ENCODE data around the gene CLMN. TPM values are rescaled to one million over a fixed set of nuclear protein-coding genes. Genes with fewer than 3 reads are reported as not detected.
"Not testable (repeated sequence)": the region's sequence is repeated elsewhere in the genome, so short reads cannot be mapped to it uniquely, and the experiment has no call there.

The CLMN gene
- total RNA-seq, 6 experiments from 2014 or later: 0.02 TPM; not detected in 5

GRCh38 chr14:95289323-95290010, 30.2 kb downstream of the CLMN start:
- H3K27me3 Mint-ChIP-seq (ENCODE audit: insufficient read depth): peaks cover 1% of the 10 kb centered on the region
- DNase-seq: no peak
- no peak overlapping the region for H3K27ac Mint-ChIP-seq
- TF ChIP-seq CTCF (IDR thresholded peaks at IDR 0.05): no peak
- H3K4me3 Mint-ChIP-seq: no peak overlapping the region
- peaks cover 20% of the 10 kb centered on the region; the same call in 1 of the 2 replicates for H3K9me3 Mint-ChIP-seq
- no peaks in the 10 kb centered on the region for H3K4me1 Mint-ChIP-seq (ENCODE audit: low read depth)
- H3K36me3 Mint-ChIP-seq (ENCODE audit: low read depth): no peaks in the 10 kb centered on the region

DNA sequence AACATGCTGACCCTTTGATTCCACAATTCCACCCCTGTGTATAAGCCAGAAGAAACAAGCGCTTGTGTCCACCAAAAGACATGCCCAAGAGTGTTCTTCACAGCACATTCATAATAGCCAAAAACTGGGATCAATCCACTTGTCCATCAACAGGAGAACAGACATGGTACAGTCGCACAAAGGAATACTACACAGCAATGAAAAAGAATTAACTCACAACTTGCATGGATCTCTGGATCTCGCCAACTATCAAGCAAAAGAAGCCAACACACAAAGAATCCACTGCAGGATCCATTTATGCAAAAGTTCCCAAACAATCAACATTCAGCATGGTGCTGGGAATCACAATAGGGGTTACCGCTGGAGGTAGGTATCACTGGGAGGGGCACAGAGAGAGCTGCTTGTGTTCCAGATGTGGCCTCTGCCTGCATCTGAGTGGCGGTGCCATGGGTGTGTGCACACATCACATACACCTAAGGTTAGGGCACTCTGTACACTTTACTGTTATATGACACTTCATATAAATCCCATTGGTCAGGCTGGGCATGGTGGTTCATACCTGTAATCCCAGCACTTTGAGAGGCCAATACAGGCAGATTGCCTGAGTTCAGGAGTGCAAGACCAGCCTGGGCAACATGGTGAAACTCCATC, 30.9 kb downstream of the CLMN start:
- Mint-ChIP-seq H3K27me3 (ENCODE audit: insufficient read depth) (no peaks in the 10 kb centered on the region; the same call in 1 of the 2 replicates), H3K36me3 (ENCODE audit: low read depth) (no peaks in the 10 kb centered on the region), H3K9me3 (peaks cover 20% of the 10 kb centered on the region; the same call in 1 of the 2 replicates), H3K4me3 (no peak overlapping the region), H3K27ac (no peak overlapping the region), H3K4me1 (ENCODE audit: low read depth) (no peaks in the 10 kb centered on the region)
- no peak for DNase-seq
- no peak for TF ChIP-seq CTCF (IDR thresholded peaks at IDR 0.05)

- peaks cover 4% of the 10 kb centered on the region; the same call in 1 of the 2 replicates for H3K36me3 Mint-ChIP-seq (ENCODE audit: low read depth)
- no peak overlapping the region for H3K27ac Mint-ChIP-seq
- no peaks in the 10 kb centered on the region; the same call in 1 of the 2 replicates for H3K27me3 Mint-ChIP-seq (ENCODE audit: insufficient read depth)
- no peak for TF ChIP-seq CTCF (IDR thresholded peaks at IDR 0.05)
- H3K4me1 Mint-ChIP-seq (ENCODE audit: low read depth): no peaks in the 10 kb centered on the region
- peaks cover 17% of the 10 kb centered on the region for H3K9me3 Mint-ChIP-seq
- no peak overlapping the region for H3K4me3 Mint-ChIP-seq
- DNase-seq: no peak
Observed at GRCh38 chr14:95287176-95287754, 32.4 kb downstream of the CLMN start.

- Mint-ChIP-seq H3K4me3 (no peak overlapping the region), H3K36me3 (ENCODE audit: low read depth) (peaks cover 4% of the 10 kb centered on the region; the same call in 1 of the 2 replicates), H3K9me3 (peaks cover 21% of the 10 kb centered on the region), H3K27ac (no peak overlapping the region), H3K27me3 (ENCODE audit: insufficient read depth) (no peaks in the 10 kb centered on the region; the same call in 1 of the 2 replicates), H3K4me1 (ENCODE audit: low read depth) (no peaks in the 10 kb centered on the region)
- no peak for DNase-seq
- no peak for TF ChIP-seq CTCF (IDR thresholded peaks at IDR 0.05)
Observed at GRCh38 chr14:95286645-95287044, 33.1 kb downstream of the CLMN start.

DNA sequence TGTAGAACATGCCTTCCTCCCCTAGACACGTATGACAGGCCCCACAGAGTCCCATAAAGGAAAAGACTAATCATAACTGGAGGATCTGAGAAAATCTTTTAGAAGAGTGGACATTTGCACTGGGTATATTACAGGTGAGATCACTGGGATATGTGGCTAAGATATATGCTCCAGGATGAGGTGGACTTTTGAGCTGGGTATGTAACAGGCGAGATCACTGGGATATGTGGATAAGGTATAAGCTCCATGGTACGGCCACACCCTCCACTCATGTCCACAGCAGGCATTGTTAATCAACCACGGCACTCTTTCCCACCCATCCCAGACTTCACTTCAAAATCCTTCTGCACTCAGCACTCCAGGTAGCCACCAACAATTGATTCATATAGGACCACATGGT, 34.1 kb downstream of the CLMN start:
- no peak for DNase-seq
- H3K36me3 Mint-ChIP-seq (ENCODE audit: low read depth): peaks cover 4% of the 10 kb centered on the region; the same call in 1 of the 2 replicates
- no peak overlapping the region for H3K27ac Mint-ChIP-seq
- TF ChIP-seq CTCF (IDR thresholded peaks at IDR 0.05): no peak
- no peak overlapping the region for H3K4me3 Mint-ChIP-seq
- H3K9me3 Mint-ChIP-seq: peaks cover 21% of the 10 kb centered on the region
- H3K4me1 Mint-ChIP-seq (ENCODE audit: low read depth): no peaks in the 10 kb centered on the region
- no peaks in the 10 kb centered on the region; the same call in 1 of the 2 replicates for H3K27me3 Mint-ChIP-seq (ENCODE audit: insufficient read depth)

DNA sequence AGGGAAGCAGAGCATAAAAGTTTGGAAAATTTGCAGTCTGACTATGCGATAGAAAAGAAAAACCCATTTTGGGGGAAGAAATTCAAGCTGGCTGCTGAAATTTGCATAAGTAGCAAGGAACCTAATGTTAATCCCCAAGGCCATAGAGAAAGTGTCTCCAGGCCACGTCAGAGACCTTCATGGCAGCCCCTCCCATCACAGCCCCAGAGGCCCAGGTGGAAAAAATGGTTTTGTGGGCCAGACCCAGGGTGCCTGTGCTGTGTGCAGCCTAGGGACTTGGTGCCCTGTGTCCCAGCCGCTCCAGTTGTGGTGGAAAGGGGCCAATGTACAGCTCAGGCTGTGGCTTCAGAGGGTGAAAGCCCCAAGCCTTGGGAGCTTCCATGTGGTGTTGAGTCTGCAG, 35.9 kb downstream of the CLMN start:
- not testable (repeated sequence) for H3K4me3 Mint-ChIP-seq; H3K27me3 Mint-ChIP-seq (ENCODE audit: insufficient read depth); H3K36me3 Mint-ChIP-seq (ENCODE audit: low read depth); DNase-seq; H3K4me1 Mint-ChIP-seq (ENCODE audit: low read depth); H3K27ac Mint-ChIP-seq
- H3K9me3 Mint-ChIP-seq: peaks cover 19% of the 10 kb centered on the region

DNA sequence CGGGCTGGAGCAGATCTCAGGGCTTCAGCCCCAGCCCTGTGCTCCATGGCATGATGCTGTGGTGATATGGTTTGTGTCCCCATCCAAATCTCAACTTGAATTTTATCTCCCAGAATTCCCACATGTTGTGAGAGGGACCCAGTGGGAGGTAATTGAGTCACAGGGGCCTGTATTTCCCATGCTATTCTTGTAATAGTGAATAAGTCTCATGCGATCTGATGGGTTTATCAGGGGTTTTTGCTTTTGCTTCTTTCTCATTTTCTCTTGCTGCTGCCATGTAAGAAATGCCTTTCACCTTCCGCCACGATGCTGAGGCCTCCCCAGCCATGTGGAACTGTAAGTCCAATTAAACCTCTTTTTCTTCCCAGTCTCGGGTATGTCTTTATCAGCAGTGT, 36.7 kb downstream of the CLMN start:
- H3K36me3 Mint-ChIP-seq (ENCODE audit: low read depth); H3K27ac Mint-ChIP-seq; H3K4me3 Mint-ChIP-seq; H3K27me3 Mint-ChIP-seq (ENCODE audit: insufficient read depth); DNase-seq; H3K4me1 Mint-ChIP-seq (ENCODE audit: low read depth): not testable (repeated sequence)
- H3K9me3 Mint-ChIP-seq: peaks cover 15% of the 10 kb centered on the region
